Colonic mucosa (tissue), 4 donors: ENCODE results near the gene SLK. TPM values are rescaled to one million over a fixed set of nuclear protein-coding genes. Genes with fewer than 3 reads are reported as not detected.

Experiments
- DNase-seq: peaks from one replicate; pipeline ENCODE4 v3.0.0-alpha.2; 2020
- H3K27ac ChIP-seq: fragments of 200-600 bp; one replicate; pipeline ENCODE4 v1.8.0; 2021
- H3K27me3 ChIP-seq: fragments of 200-600 bp; one replicate; pipeline ENCODE4 v1.8.0; 2021
- H3K36me3 ChIP-seq: fragments of 200-600 bp; one replicate; pipeline ENCODE4 v1.8.0; 2021
- H3K4me1 ChIP-seq: fragments of 200-600 bp; one replicate; pipeline ENCODE4 v1.8.0; 2021; ENCODE audit warnings: mild to moderate bottlenecking
- H3K4me3 ChIP-seq: fragments of 200-600 bp; one replicate; pipeline ENCODE4 v1.8.0; 2021
- H3K9ac ChIP-seq, 2 donors: one replicate each; pipeline ENCODE4 v1.7.0; 2013; ENCODE audit warnings: control low read depth in 2 of 2, low read depth in 2 of 2, low read length in 2 of 2
- H3K9me3 ChIP-seq: fragments of 200-600 bp; one replicate; pipeline ENCODE4 v1.8.0; 2021
- CTCF ChIP-seq: fragments of 200-600 bp; IDR thresholded peaks from one replicate; pipeline ENCODE4 v1.8.0; 2022; ENCODE audit warnings: antibody characterized with exemption, mild to moderate bottlenecking
- intact Hi-C: fragments of 100-400 bp; cut with DNase I; formaldehyde crosslinking; loops from one replicate; pipeline ENCODE4 v1.14.1; 2022
- total RNA-seq, 2 donors: library from RNA; stranded (reverse); fragmentation: NEBNext Ultra II Directional in 1 of 2; extraction: Animal tissue kit (Norgen Biotek cat#: 25700) in 1 of 2; gene quantifications; one replicate each; pipeline ENCODE4 v1.2.1, GENCODE V29; 2021
- donor health status: healthy.
- donor health status: DM: no; HTN: no; CAD: no.
- donor health status: DM: no; HTN: no; CAD: no.

The SLK gene
- total RNA-seq, 2 donors from 2014 or later, result 35.5 to 51.6 TPM

GRCh38 chr10:104069613-104070012 lies 102.7 kb downstream of the SLK start:
- peak; percentile 78 for DNase-seq
- H3K9me3 ChIP-seq, result no peaks in the 10 kb centered on the region
- H3K4me1 ChIP-seq, result no peaks in the 10 kb centered on the region
- intact Hi-C loops, result no loop called here
- no peak overlapping the region for H3K9ac ChIP-seq
- H3K27ac ChIP-seq, result no peak overlapping the region
- no peak overlapping the region for H3K4me3 ChIP-seq
- H3K36me3 ChIP-seq, result no peaks in the 10 kb centered on the region
- H3K27me3 ChIP-seq, result no peaks in the 10 kb centered on the region
- no peak for TF ChIP-seq CTCF

- Histone ChIP-seq H3K9ac (no peak overlapping the region), H3K4me3 (no peak overlapping the region), H3K9me3 (no peaks in the 10 kb centered on the region), H3K36me3 (no peaks in the 10 kb centered on the region), H3K27me3 (no peaks in the 10 kb centered on the region), H3K27ac (no peak overlapping the region), H3K4me1 (no peaks in the 10 kb centered on the region)
- DNase-seq, result no peak
- intact Hi-C loops, result no loop called here
- TF ChIP-seq CTCF, result no peak
Observed at GRCh38 chr10:104072786-104073185, 105.8 kb downstream of the SLK start.

DNA sequence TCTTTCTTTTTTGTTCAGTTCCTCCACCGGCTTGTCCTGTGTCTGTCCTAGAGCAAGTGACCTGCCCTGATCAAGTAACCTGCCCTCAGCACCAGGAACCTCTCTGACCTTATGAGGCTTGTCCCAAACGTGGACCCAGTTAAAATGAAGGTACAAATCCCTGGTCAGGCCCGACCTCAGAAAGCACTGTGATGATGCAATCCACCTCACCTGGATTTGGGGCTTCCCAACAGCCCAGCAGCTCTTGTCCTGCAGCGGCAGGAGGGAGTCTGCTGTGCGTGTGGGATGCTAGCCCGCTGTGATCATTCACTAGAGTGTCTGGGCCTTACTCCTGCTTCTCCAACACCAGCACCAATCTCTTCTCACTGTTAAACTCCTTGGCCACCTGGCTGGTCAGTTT lies 107.6 kb downstream of the SLK start:
- H3K4me3 ChIP-seq, result no peak overlapping the region
- H3K9me3 ChIP-seq, result no peaks in the 10 kb centered on the region

GRCh38 chr10:104076743-104077160 lies 109.8 kb downstream of the SLK start:
- no peaks in the 10 kb centered on the region for H3K27me3 ChIP-seq
- no peaks in the 10 kb centered on the region for H3K4me1 ChIP-seq
- no peaks in the 10 kb centered on the region for H3K36me3 ChIP-seq
- no peak overlapping the region for H3K27ac ChIP-seq
- TF ChIP-seq CTCF, result no peak
- no peak overlapping the region for H3K4me3 ChIP-seq
- no peak overlapping the region for H3K9ac ChIP-seq
- intact Hi-C loops, result no loop called here
- DNase-seq, result peak; percentile 40
- H3K9me3 ChIP-seq, result no peaks in the 10 kb centered on the region

More for the DNA sequence above, 107.6 kb downstream of the SLK start:
- H3K27me3 ChIP-seq, result no peaks in the 10 kb centered on the region
- TF ChIP-seq CTCF, result no peak
- H3K27ac ChIP-seq, result no peak overlapping the region
- intact Hi-C loops, result no loop called here
- no peaks in the 10 kb centered on the region for H3K36me3 ChIP-seq
- no peak for DNase-seq
- H3K9ac ChIP-seq, result no peak overlapping the region
- no peaks in the 10 kb centered on the region for H3K4me1 ChIP-seq

GRCh38 chr10:104077247-104077646 lies 110.3 kb downstream of the SLK start:
- Histone ChIP-seq H3K4me3 (no peak overlapping the region), H3K27ac (no peak overlapping the region), H3K27me3 (no peaks in the 10 kb centered on the region), H3K4me1 (no peaks in the 10 kb centered on the region), H3K36me3 (no peaks in the 10 kb centered on the region), H3K9me3 (no peaks in the 10 kb centered on the region), H3K9ac (no peak overlapping the region)
- TF ChIP-seq CTCF, result no peak
- DNase-seq, result no peak
- intact Hi-C loops, result no loop called here

DNA sequence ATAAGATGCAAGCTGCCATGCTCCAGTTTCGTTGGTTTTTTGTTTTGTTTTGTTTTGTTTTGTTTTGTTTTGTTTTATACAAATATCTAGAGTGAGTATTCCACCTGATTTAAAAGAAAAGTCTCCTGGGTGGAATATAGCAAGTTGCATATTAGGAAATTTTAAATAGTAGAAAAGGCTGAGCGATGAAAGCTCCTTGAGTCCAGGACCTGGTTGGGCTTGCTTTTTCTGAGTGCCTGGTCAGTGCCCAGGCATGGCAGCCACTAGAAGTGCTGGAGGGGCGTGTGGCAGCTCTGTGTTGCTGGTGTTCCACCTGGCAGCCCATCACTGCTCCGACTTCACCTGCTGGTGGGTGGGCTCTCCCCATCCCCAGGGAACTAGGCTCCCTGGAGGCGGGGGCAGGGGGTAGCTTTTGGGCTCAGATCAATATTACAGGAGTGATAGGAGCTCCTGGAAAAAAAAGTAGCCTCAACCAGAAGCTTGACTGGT lies 110.8 kb downstream of the SLK start:
- intact Hi-C loops, result no loop called here
- no peak overlapping the region for H3K9ac ChIP-seq
- no peak for DNase-seq
- no peaks in the 10 kb centered on the region for H3K36me3 ChIP-seq
- H3K4me1 ChIP-seq, result no peaks in the 10 kb centered on the region
- no peaks in the 10 kb centered on the region for H3K27me3 ChIP-seq
- H3K4me3 ChIP-seq, result no peak overlapping the region
- TF ChIP-seq CTCF, result no peak
- H3K9me3 ChIP-seq, result no peaks in the 10 kb centered on the region
- no peak overlapping the region for H3K27ac ChIP-seq
